Stimulated activated CD4-positive, alpha-beta T cell treated with anti-CD3 and anti-CD28 coated beads, Interleukin-15, amount 100 ng/mL, for 24 hours (primary cell): Measurements from ENCODE around the gene TSEN15.
"Not testable (repeated sequence)": the region's sequence is repeated elsewhere in the genome, so short reads cannot be mapped to it uniquely, and the experiment has no call there.

Source experiments
- DNase-seq: peaks from one replicate; pipeline ENCODE4 v3.0.0-alpha.2; 2020

Gene TSEN15

GRCh38 chr1:184032306-184032929 is 19.1 kb upstream of the TSEN15 start:
- DNase-seq: no peak

GRCh38 chr1:184032930-184033418 is 18.6 kb upstream of the TSEN15 start:
- DNase-seq: no peak

- no peak for DNase-seq
Measured at GRCh38 chr1:184033711-184034167, 17.8 kb upstream of the TSEN15 start.

- no peak for DNase-seq
Measured at GRCh38 chr1:184034761-184035379, 16.7 kb upstream of the TSEN15 start.

- DNase-seq: no peak
Measured at GRCh38 chr1:184035719-184036516, 15.6 kb upstream of the TSEN15 start.

- peak; percentile 27 for DNase-seq
Measured at GRCh38 chr1:184036517-184036949, 15.0 kb upstream of the TSEN15 start.

- no peak for DNase-seq
Measured at GRCh38 chr1:184037849-184038591, 13.5 kb upstream of the TSEN15 start.

- no peak for DNase-seq
Measured at GRCh38 chr1:184039126-184039525, 12.4 kb upstream of the TSEN15 start.

- no peak for DNase-seq
Measured at GRCh38 chr1:184041731-184042130, 9.8 kb upstream of the TSEN15 start.

GRCh38 chr1:184043315-184043714 is 8.2 kb upstream of the TSEN15 start:
- DNase-seq: not testable (repeated sequence)

- no peak for DNase-seq
Measured at GRCh38 chr1:184044603-184045376, 6.7 kb upstream of the TSEN15 start.

GRCh38 chr1:184047541-184047940 is 4.0 kb upstream of the TSEN15 start:
- not testable (repeated sequence) for DNase-seq

GRCh38 chr1:184048561-184049240 is 2.8 kb upstream of the TSEN15 start:
- DNase-seq: no peak

GRCh38 chr1:184049291-184049690 is 2.2 kb upstream of the TSEN15 start:
- DNase-seq: no peak

- no peak for DNase-seq
Measured at GRCh38 chr1:184049836-184050468, 1.6 kb upstream of the TSEN15 start.

- no peak for DNase-seq
Measured at GRCh38 chr1:184050636-184051035, 894 bp upstream of the TSEN15 start.

- no peak for DNase-seq
Measured at GRCh38 chr1:184051138-184051484, 419 bp upstream of the TSEN15 start.

- no peak for DNase-seq
Measured at GRCh38 chr1:184052194-184052559, 647 bp downstream of the TSEN15 start.

- no peak for DNase-seq
Measured at GRCh38 chr1:184052750-184053149, 1.2 kb downstream of the TSEN15 start.

- no peak for DNase-seq
Measured at GRCh38 chr1:184053881-184054280, 2.4 kb downstream of the TSEN15 start.

- DNase-seq: no peak
Measured at GRCh38 chr1:184056921-184057555, 5.5 kb downstream of the TSEN15 start.
